Fibroblast of lung (primary cell): Measurements from ENCODE around the gene SH3TC1. TPM values are rescaled to one million over a fixed set of nuclear protein-coding genes. Genes with fewer than 3 reads are reported as not detected.

Experiments
- DNase-seq, 2 donors: peaks; one replicate each; pipeline versions ENCODE4 v3.0.0 to v3.0.0-alpha.2; 2010; ENCODE audit warnings: low read depth in 2 of 2
- H2AFZ ChIP-seq: 2 replicates; pipeline ENCODE4 v1.5.1; 2012; ENCODE audit warnings: low read length, control low read depth, inconsistent platforms
- H3K27ac ChIP-seq: 2 replicates; pipeline ENCODE4 v1.5.1; 2011; ENCODE audit warnings: low read length, control low read depth; ENCODE audit not compliant: insufficient read depth
- H3K27me3 ChIP-seq: 2 replicates; pipeline ENCODE4 v1.5.1; 2011; ENCODE audit warnings: mild to moderate bottlenecking, low read length; ENCODE audit not compliant: control insufficient read depth, insufficient read depth
- H3K36me3 ChIP-seq: 2 replicates; pipeline ENCODE4 v1.5.1; 2011; ENCODE audit warnings: low read length; ENCODE audit not compliant: control insufficient read depth, insufficient read depth
- H3K4me1 ChIP-seq: 2 replicates; pipeline ENCODE4 v1.5.1; 2011; ENCODE audit warnings: low read length; ENCODE audit not compliant: control insufficient read depth, insufficient read depth; ENCODE audit errors: extremely low read depth
- H3K4me2 ChIP-seq: 2 replicates; pipeline ENCODE4 v1.5.1; 2011; ENCODE audit warnings: low read length, control low read depth; ENCODE audit not compliant: insufficient read depth; ENCODE audit errors: extremely low read depth
- H3K4me3 ChIP-seq, 4 experiments: fragments of 200-600 bp in 1 of 4; sonication (generic) in 1 of 4; replicated peaks in 1 of 4; 2 replicates each; pipeline ENCODE4 v1.5.1; 2011 to 2016; ENCODE audit warnings: low read length in 4 of 4, low read depth in 3 of 4, mild to moderate bottlenecking in 3 of 4, control low read depth in 2 of 4, inconsistent platforms in 1 of 4, mixed read lengths in 1 of 4; ENCODE audit not compliant: insufficient read depth in 1 of 4; ENCODE audit errors: control extremely low read depth in 1 of 4
- H3K79me2 ChIP-seq: 2 replicates; pipeline ENCODE4 v1.5.1; 2012; ENCODE audit warnings: mild to moderate bottlenecking, low read length, inconsistent platforms; ENCODE audit not compliant: control insufficient read depth, insufficient read depth
- H3K9ac ChIP-seq: 2 replicates; pipeline ENCODE4 v1.5.1; 2011; ENCODE audit warnings: mild to moderate bottlenecking, low read length, control low read depth; ENCODE audit not compliant: insufficient read depth
- H3K9me3 ChIP-seq: 2 replicates; pipeline ENCODE4 v1.5.1; 2012; ENCODE audit warnings: low read depth, low read length; ENCODE audit not compliant: control insufficient read depth, insufficient read depth
- H4K20me1 ChIP-seq: 2 replicates; pipeline ENCODE4 v1.5.1; 2011; ENCODE audit warnings: low read length; ENCODE audit not compliant: control insufficient read depth, insufficient read depth; ENCODE audit errors: extremely low read depth
- CTCF ChIP-seq, 2 donors: IDR thresholded peaks in 1 of 2; conservative IDR thresholded peaks in 1 of 2; 1 replicate in 1 of 2; 2 replicates in 1 of 2; pipeline ENCODE4 v1.5.1; 2011 to 2012; ENCODE audit warnings: low read length in 2 of 2, control low read depth in 1 of 2, inconsistent platforms in 1 of 2, low read depth in 1 of 2, mild to moderate bottlenecking in 1 of 2
- EZH2 ChIP-seq: IDR thresholded peaks from 2 replicates; pipeline ENCODE4 v1.5.1; 2012; ENCODE audit warnings: low read length, control low read depth, mild to moderate bottlenecking; ENCODE audit errors: missing control alignments
- polyA plus RNA-seq, 2 donors: library from polyadenylated mRNA; depleted of rRNA in 1 of 2; stranded (reverse) in 1 of 2; unstranded in 1 of 2; fragments of >200 nt; gene quantifications; 2 replicates each; pipeline ENCODE4 v1.2.1, GENCODE V29; 2011 to 2012; ENCODE audit warnings: missing spikeins in 1 of 2
- total RNA-seq: library from RNA; depleted of rRNA; stranded (reverse); fragments of >200 nt; gene quantifications from 2 replicates; pipeline ENCODE4 v1.2.1, GENCODE V29; 2014

The SH3TC1 gene
- total and polyA plus RNA-seq, 2 donors (not counting 1 experiment from before 2014, with no cell fraction given) = 3.3 to 11.6 TPM

- no peaks in the 10 kb centered on the region for H3K27me3 ChIP-seq
- no peak overlapping the region for H3K27ac ChIP-seq
Observed at GRCh38 chr4:8286719-8287342, 87.7 kb downstream of the SH3TC1 start.

GRCh38 chr4:8287343-8288280 lies 88.5 kb downstream of the SH3TC1 start:
- no peak overlapping the region for H3K4me2 ChIP-seq
- no peak overlapping the region for H3K4me3 ChIP-seq
- H3K36me3 ChIP-seq = no peaks in the 10 kb centered on the region
- H3K79me2 ChIP-seq = no peaks in the 10 kb centered on the region
- TF ChIP-seq CTCF (conservative IDR thresholded peaks at IDR 0.05 in 1 of 2, IDR thresholded peaks at IDR 0.05 in 1 of 2; ENCODE audit: low read depth in 1 of 2, low read length in 2 of 2) = no peak
- no peak for TF ChIP-seq EZH2
- no peak overlapping the region for H3K27ac ChIP-seq
- no peak for DNase-seq
- H3K9ac ChIP-seq = no peak overlapping the region
- no peaks in the 10 kb centered on the region for H3K4me1 ChIP-seq
- no peaks in the 10 kb centered on the region for H4K20me1 ChIP-seq
- H3K27me3 ChIP-seq = no peaks in the 10 kb centered on the region
- H2AFZ ChIP-seq = no peak overlapping the region
- no peaks in the 10 kb centered on the region for H3K9me3 ChIP-seq

More at GRCh38 chr4:8286719-8287342, 87.7 kb downstream of the SH3TC1 start:
- no peaks in the 10 kb centered on the region for H3K9me3 ChIP-seq
- no peak for DNase-seq
- no peaks in the 10 kb centered on the region for H4K20me1 ChIP-seq
- H3K4me3 ChIP-seq = no peak overlapping the region
- H3K36me3 ChIP-seq = no peaks in the 10 kb centered on the region
- TF ChIP-seq CTCF (conservative IDR thresholded peaks at IDR 0.05 in 1 of 2, IDR thresholded peaks at IDR 0.05 in 1 of 2; ENCODE audit: low read depth in 1 of 2, low read length in 2 of 2) (no peak), EZH2 (no peak)
- H3K79me2 ChIP-seq = no peaks in the 10 kb centered on the region
- H3K4me1 ChIP-seq = no peaks in the 10 kb centered on the region
- no peak overlapping the region for H3K4me2 ChIP-seq
- H3K9ac ChIP-seq = no peak overlapping the region
- H2AFZ ChIP-seq = no peak overlapping the region

- no peak overlapping the region for H3K4me2 ChIP-seq
- no peaks in the 10 kb centered on the region for H4K20me1 ChIP-seq
- TF ChIP-seq EZH2 (no peak), CTCF (conservative IDR thresholded peaks at IDR 0.05 in 1 of 2, IDR thresholded peaks at IDR 0.05 in 1 of 2; ENCODE audit: low read depth in 1 of 2, low read length in 2 of 2) (no peak)
- no peaks in the 10 kb centered on the region for H3K4me1 ChIP-seq
- no peak overlapping the region for H3K27ac ChIP-seq
- H3K27me3 ChIP-seq = no peaks in the 10 kb centered on the region
- H3K4me3 ChIP-seq = no peak overlapping the region
- DNase-seq = no peak
- H3K36me3 ChIP-seq = no peaks in the 10 kb centered on the region
- no peak overlapping the region for H2AFZ ChIP-seq
- no peaks in the 10 kb centered on the region for H3K9me3 ChIP-seq
- no peak overlapping the region for H3K9ac ChIP-seq
- H3K79me2 ChIP-seq = no peaks in the 10 kb centered on the region
Observed at GRCh38 chr4:8289151-8289750, 90.2 kb downstream of the SH3TC1 start.
